Progenitor cell of endocrine pancreas (in vitro differentiated cells): ENCODE data around the gene KAT6B. TPM values are rescaled to one million over a fixed set of nuclear protein-coding genes. Genes with fewer than 3 reads are reported as not detected.

ENCODE experiments used
- DNase-seq: peaks from one replicate; pipeline ENCODE4 v3.0.0; 2021; ENCODE audit warnings: low spot score; ENCODE audit not compliant: unreplicated experiment
- H3K27ac Mint-ChIP-seq: 2 replicates; pipeline ENCODE4 v1.8.0; 2021; ENCODE audit warnings: mild to moderate bottlenecking, moderate library complexity, mixed read lengths
- H3K27me3 Mint-ChIP-seq: 2 replicates; pipeline ENCODE4 v1.8.0; 2021; ENCODE audit warnings: mixed read lengths
- H3K36me3 Mint-ChIP-seq: 2 replicates; pipeline ENCODE4 v1.8.0; 2022; ENCODE audit warnings: mixed read lengths; ENCODE audit not compliant: insufficient read depth
- H3K4me1 Mint-ChIP-seq: 2 replicates; pipeline ENCODE4 v1.8.0; 2021; ENCODE audit warnings: low read depth, mixed read lengths
- H3K4me3 Mint-ChIP-seq: 2 replicates; pipeline ENCODE4 v1.8.0; 2021; ENCODE audit warnings: low read depth, mild to moderate bottlenecking, moderate library complexity, mixed read lengths
- H3K9me3 Mint-ChIP-seq: 2 replicates; pipeline ENCODE4 v1.8.0; 2021; ENCODE audit warnings: low read depth, mixed read lengths
- CTCF ChIP-seq: fragments of 200-600 bp; sonication (generic); IDR thresholded peaks from one replicate; pipeline ENCODE4 v1.5.0; 2021; ENCODE audit warnings: antibody characterized with exemption, mild to moderate bottlenecking; ENCODE audit not compliant: unreplicated experiment
- total RNA-seq: library from RNA; stranded (reverse); gene quantifications from 2 replicates; pipeline ENCODE4 v1.2.1, GENCODE V29; 2021

KAT6B gene
- total RNA-seq, 1 donor from 2014 or later = 75.4 TPM

- H3K36me3 Mint-ChIP-seq = no peaks in the 10 kb centered on the region
- no peak for DNase-seq
- no peaks in the 10 kb centered on the region for H3K27me3 Mint-ChIP-seq
- H3K4me1 Mint-ChIP-seq = peaks cover 23% of the 10 kb centered on the region
- no peak overlapping the region for H3K27ac Mint-ChIP-seq
- no peak overlapping the region for H3K4me3 Mint-ChIP-seq
- no peak for TF ChIP-seq CTCF
- H3K9me3 Mint-ChIP-seq = no peaks in the 10 kb centered on the region
Measured at GRCh38 chr10:74957285-74957961, 131.0 kb downstream of the KAT6B start.

GRCh38 chr10:74958316-74958715, 131.9 kb downstream of the KAT6B start:
- no peaks in the 10 kb centered on the region for H3K36me3 Mint-ChIP-seq
- DNase-seq = no peak

GRCh38 chr10:74960670-74961069, 134.3 kb downstream of the KAT6B start:
- peaks cover 10% of the 10 kb centered on the region for H3K36me3 Mint-ChIP-seq
- peaks cover 4% of the 10 kb centered on the region for H3K9me3 Mint-ChIP-seq
- peaks cover 23% of the 10 kb centered on the region for H3K4me1 Mint-ChIP-seq
- TF ChIP-seq CTCF = no peak
- no peak overlapping the region for H3K27ac Mint-ChIP-seq
- DNase-seq = no peak
- no peaks in the 10 kb centered on the region for H3K27me3 Mint-ChIP-seq
- no peak overlapping the region for H3K4me3 Mint-ChIP-seq

More at GRCh38 chr10:74958316-74958715, 131.9 kb downstream of the KAT6B start:
- H3K9me3 Mint-ChIP-seq = no peaks in the 10 kb centered on the region
- TF ChIP-seq CTCF = no peak
- peaks cover 23% of the 10 kb centered on the region for H3K4me1 Mint-ChIP-seq
- no peaks in the 10 kb centered on the region for H3K27me3 Mint-ChIP-seq
- no peak overlapping the region for H3K4me3 Mint-ChIP-seq
- no peak overlapping the region for H3K27ac Mint-ChIP-seq

- peaks cover 20% of the 10 kb centered on the region for H3K4me1 Mint-ChIP-seq
- peaks cover 4% of the 10 kb centered on the region for H3K9me3 Mint-ChIP-seq
- H3K27me3 Mint-ChIP-seq = no peaks in the 10 kb centered on the region
Measured at GRCh38 chr10:74962517-74962916, 136.1 kb downstream of the KAT6B start.

GRCh38 chr10:74963549-74963948, 137.1 kb downstream of the KAT6B start:
- no peak for TF ChIP-seq CTCF
- peaks cover 16% of the 10 kb centered on the region for H3K36me3 Mint-ChIP-seq
- no peaks in the 10 kb centered on the region for H3K27me3 Mint-ChIP-seq
- peaks cover 4% of the 10 kb centered on the region for H3K9me3 Mint-ChIP-seq
- H3K4me3 Mint-ChIP-seq = no peak overlapping the region
- peaks cover 26% of the 10 kb centered on the region for H3K4me1 Mint-ChIP-seq
- H3K27ac Mint-ChIP-seq = no peak overlapping the region
- DNase-seq = no peak

More at GRCh38 chr10:74962517-74962916, 136.1 kb downstream of the KAT6B start:
- no peak for DNase-seq
- no peak for TF ChIP-seq CTCF
- no peak overlapping the region for H3K27ac Mint-ChIP-seq
- no peak overlapping the region for H3K4me3 Mint-ChIP-seq
- peaks cover 16% of the 10 kb centered on the region for H3K36me3 Mint-ChIP-seq
